SJSA1 (cell line): Measurements from ENCODE around the gene USP7. TPM values are rescaled to one million over a fixed set of nuclear protein-coding genes. Genes with fewer than 3 reads are reported as not detected.
"Not testable (repeated sequence)": the region's sequence is repeated elsewhere in the genome, so short reads cannot be mapped to it uniquely, and the experiment has no call there.

ENCODE experiments used
- DNase-seq, 2 experiments: peaks; one replicate each; pipeline ENCODE4 v3.0.0-alpha.2; 2015 to 2020; ENCODE audit warnings: low spot score in 2 of 2, low read depth in 1 of 2
- H3K27ac ChIP-seq: fragments of 250-450 bp; sonication (Bioruptor Pico); 2 replicates; pipeline ENCODE4 v1.5.1; 2020; ENCODE audit warnings: mild to moderate bottlenecking, moderate library complexity
- H3K27me3 ChIP-seq: fragments of 250-450 bp; sonication (Bioruptor Pico); replicated peaks from 2 replicates; pipeline ENCODE4 v1.5.1; 2020; ENCODE audit warnings: mild to moderate bottlenecking, moderate library complexity
- H3K36me3 ChIP-seq: fragments of 250-450 bp; sonication (Bioruptor Pico); 2 replicates; pipeline ENCODE4 v1.5.1; 2020; ENCODE audit warnings: mild to moderate bottlenecking
- H3K4me1 ChIP-seq: fragments of 250-450 bp; sonication (Bioruptor Pico); replicated peaks from 2 replicates; pipeline ENCODE4 v1.6.1; 2021; ENCODE audit warnings: mild to moderate bottlenecking
- H3K4me3 ChIP-seq: fragments of 250-450 bp; sonication (Bioruptor Pico); 2 replicates; pipeline ENCODE4 v1.5.1; 2020; ENCODE audit warnings: mild to moderate bottlenecking
- H3K9me3 ChIP-seq: fragments of 250-450 bp; sonication (Bioruptor Pico); replicated peaks from 2 replicates; pipeline ENCODE4 v1.5.1; 2020; ENCODE audit warnings: mild to moderate bottlenecking
- total RNA-seq: library from RNA; depleted of rRNA; stranded (reverse); fragments of >200 nt; shearing (Covaris generic); gene quantifications from 2 replicates; pipeline ENCODE4 v1.2.3, GENCODE V29; 2014

USP7 gene
- total RNA-seq, 1 experiment from 2014 or later: 51.5 TPM

- Histone ChIP-seq H3K4me3 (no peak overlapping the region), H3K36me3 (no peaks in the 10 kb centered on the region), H3K27me3 (no peaks in the 10 kb centered on the region)
Measured at GRCh38 chr16:8872967-8873865, 90.5 kb downstream of the USP7 start.

GRCh38 chr16:8872071-8872470 lies 91.6 kb downstream of the USP7 start:
- no peak overlapping the region for H3K4me3 ChIP-seq
- H3K36me3 ChIP-seq: peaks cover 7% of the 10 kb centered on the region; the same call in 1 of the 2 replicates
- H3K4me1 ChIP-seq: peaks cover 22% of the 10 kb centered on the region
- H3K9me3 ChIP-seq: no peaks in the 10 kb centered on the region
- no peak for DNase-seq
- H3K27me3 ChIP-seq: no peaks in the 10 kb centered on the region
- no peak overlapping the region for H3K27ac ChIP-seq

More at GRCh38 chr16:8872967-8873865, 90.5 kb downstream of the USP7 start:
- Histone ChIP-seq H3K4me1 (peaks cover 26% of the 10 kb centered on the region), H3K9me3 (no peaks in the 10 kb centered on the region), H3K27ac (no peak overlapping the region)
- no peak for DNase-seq

- DNase-seq, H3K27me3 ChIP-seq, H3K9me3 ChIP-seq, H3K4me3 ChIP-seq, H3K27ac ChIP-seq: not testable (repeated sequence)
- H3K36me3 ChIP-seq: peaks cover 27% of the 10 kb centered on the region
- H3K4me1 ChIP-seq: peaks cover 28% of the 10 kb centered on the region
Measured at GRCh38 chr16:8869988-8870241, 93.8 kb downstream of the USP7 start.

GRCh38 chr16:8869212-8869987 lies 94.3 kb downstream of the USP7 start:
- peak overlapping the region; percentile 25; the same call in 1 of the 2 replicates for H3K27ac ChIP-seq
- H3K9me3 ChIP-seq: no peaks in the 10 kb centered on the region
- no peak for DNase-seq
- H3K27me3 ChIP-seq: no peaks in the 10 kb centered on the region
- H3K36me3 ChIP-seq: peaks cover 32% of the 10 kb centered on the region
- peaks cover 33% of the 10 kb centered on the region for H3K4me1 ChIP-seq
- H3K4me3 ChIP-seq: peak overlapping the region; percentile 75

GRCh38 chr16:8868416-8869211 lies 95.1 kb downstream of the USP7 start, which contains the start of gene CARHSP1:
Gene CARHSP1, minus strand, starts transcription at chr16:8869006. Its CDS starts 9,678 bp downstream, at chr16:8859328.
- Histone ChIP-seq H3K27ac (peak within 1 kb of the TSS; percentile 58), H3K27me3 (no peaks in the 10 kb centered on the region), H3K36me3 (peaks cover 40% of the 10 kb centered on the region), H3K4me3 (peak within 1 kb of the TSS; percentile 75), H3K9me3 (no peaks in the 10 kb centered on the region), H3K4me1 (peaks cover 40% of the 10 kb centered on the region)
- peak; percentile 88 to 96 for DNase-seq

- Histone ChIP-seq H3K27me3 (no peaks in the 10 kb centered on the region), H3K4me1 (peaks cover 41% of the 10 kb centered on the region), H3K9me3 (no peaks in the 10 kb centered on the region), H3K4me3 (peak overlapping the region; percentile 75), H3K36me3 (peaks cover 44% of the 10 kb centered on the region), H3K27ac (peak overlapping the region; percentile 58)
- peak in 1 of 2 experiments; percentile 77 for DNase-seq
Measured at GRCh38 chr16:8867932-8868415, 95.7 kb downstream of the USP7 start.

- H3K4me3 ChIP-seq: peak overlapping the region; percentile 75
- DNase-seq: peak; percentile 50 to 63
- peaks cover 46% of the 10 kb centered on the region for H3K36me3 ChIP-seq
- H3K4me1 ChIP-seq: peaks cover 41% of the 10 kb centered on the region
- no peaks in the 10 kb centered on the region for H3K9me3 ChIP-seq
- H3K27ac ChIP-seq: peak overlapping the region; percentile 58; the same call in 1 of the 2 replicates
- H3K27me3 ChIP-seq: no peaks in the 10 kb centered on the region
Measured at GRCh38 chr16:8867216-8867931, 96.3 kb downstream of the USP7 start.

- peaks cover 51% of the 10 kb centered on the region for H3K36me3 ChIP-seq
- H3K27ac ChIP-seq: no peak overlapping the region
- DNase-seq: no peak
- H3K9me3 ChIP-seq: no peaks in the 10 kb centered on the region
- H3K4me1 ChIP-seq: peaks cover 41% of the 10 kb centered on the region
- H3K27me3 ChIP-seq: no peaks in the 10 kb centered on the region
- H3K4me3 ChIP-seq: peak overlapping the region; percentile 75
Measured at GRCh38 chr16:8866884-8867215, 96.9 kb downstream of the USP7 start.

- no peak overlapping the region for H3K27ac ChIP-seq
- H3K4me3 ChIP-seq: no peak overlapping the region
Measured at GRCh38 chr16:8866118-8866883, 97.4 kb downstream of the USP7 start.

GRCh38 chr16:8865145-8865882 lies 98.4 kb downstream of the USP7 start:
- Histone ChIP-seq H3K36me3 (peaks cover 55% of the 10 kb centered on the region), H3K27me3 (no peaks in the 10 kb centered on the region), H3K27ac (no peak overlapping the region), H3K9me3 (no peaks in the 10 kb centered on the region), H3K4me1 (peaks cover 29% of the 10 kb centered on the region), H3K4me3 (no peak overlapping the region)
- no peak for DNase-seq

More at GRCh38 chr16:8866118-8866883, 97.4 kb downstream of the USP7 start:
- H3K27me3 ChIP-seq: no peaks in the 10 kb centered on the region
- H3K4me1 ChIP-seq: peaks cover 39% of the 10 kb centered on the region
- DNase-seq: no peak
- H3K9me3 ChIP-seq: no peaks in the 10 kb centered on the region
- peaks cover 51% of the 10 kb centered on the region for H3K36me3 ChIP-seq

GRCh38 chr16:8864480-8865110 lies 99.1 kb downstream of the USP7 start:
- Histone ChIP-seq H3K36me3 (peaks cover 62% of the 10 kb centered on the region), H3K9me3 (no peaks in the 10 kb centered on the region), H3K27me3 (no peaks in the 10 kb centered on the region), H3K4me3 (no peak overlapping the region), H3K27ac (no peak overlapping the region), H3K4me1 (peaks cover 28% of the 10 kb centered on the region)
- DNase-seq: no peak
